Cardiac muscle cell (in vitro differentiated cells and primary cell): ENCODE data around the gene MDN1. TPM values are rescaled to one million over a fixed set of nuclear protein-coding genes. Genes with fewer than 3 reads are reported as not detected.
A peak's percentile ranks its signal among the peaks of the same experiment; 100 is the strongest.

Experiments used
- DNase-seq, 2 donors: peaks; one replicate each; pipeline versions ENCODE4 v3.0.0 to v3.0.0-alpha.2; 2010 to 2017; ENCODE audit warnings: low read depth in 1 of 2, low spot score in 1 of 2
- H3K27ac ChIP-seq: fragments of 200-600 bp; sonication (generic); 2 replicates; pipeline ENCODE4 v1.5.1; 2016
- H3K27me3 ChIP-seq: fragments of 200-600 bp; sonication (generic); 2 replicates; pipeline ENCODE4 v1.6.0; 2016; ENCODE audit warnings: control low read depth
- H3K36me3 ChIP-seq: fragments of 200-600 bp; sonication (generic); 2 replicates; pipeline ENCODE4 v1.5.1; 2016; ENCODE audit warnings: control low read depth
- H3K4me1 ChIP-seq: fragments of 200-600 bp; sonication (generic); 2 replicates; pipeline ENCODE4 v1.8.1; 2017; ENCODE audit warnings: low read depth, mild to moderate bottlenecking, mixed run types
- H3K4me3 ChIP-seq: fragments of 200-600 bp; sonication (generic); 2 replicates; pipeline ENCODE4 v1.5.1; 2016; ENCODE audit warnings: mild to moderate bottlenecking
- H3K9me3 ChIP-seq: fragments of 200-600 bp; sonication (generic); 2 replicates; pipeline ENCODE4 v1.5.1; 2017; ENCODE audit warnings: low read depth, mild to moderate bottlenecking, control low read depth
- CTCF ChIP-seq: IDR thresholded peaks from 2 replicates; pipeline ENCODE4 v1.5.1; 2012; ENCODE audit warnings: low read depth, mild to moderate bottlenecking, low read length
- polyA plus RNA-seq: library from polyadenylated mRNA; unstranded; fragments of >200 nt; fragmentation: Nextera tagmentation; extraction: Ambion mirVana; gene quantifications from 2 replicates; pipeline ENCODE4 v1.2.1, GENCODE V29; 2016
- total RNA-seq: library from RNA; depleted of rRNA; stranded (reverse); fragments of >200 nt; gene quantifications from 2 replicates; pipeline ENCODE4 v1.2.3, GENCODE V29; 2016

The MDN1 gene
- total and polyA plus RNA-seq, 2 experiments from 2014 or later, result 8.6 to 22.2 TPM

DNA sequence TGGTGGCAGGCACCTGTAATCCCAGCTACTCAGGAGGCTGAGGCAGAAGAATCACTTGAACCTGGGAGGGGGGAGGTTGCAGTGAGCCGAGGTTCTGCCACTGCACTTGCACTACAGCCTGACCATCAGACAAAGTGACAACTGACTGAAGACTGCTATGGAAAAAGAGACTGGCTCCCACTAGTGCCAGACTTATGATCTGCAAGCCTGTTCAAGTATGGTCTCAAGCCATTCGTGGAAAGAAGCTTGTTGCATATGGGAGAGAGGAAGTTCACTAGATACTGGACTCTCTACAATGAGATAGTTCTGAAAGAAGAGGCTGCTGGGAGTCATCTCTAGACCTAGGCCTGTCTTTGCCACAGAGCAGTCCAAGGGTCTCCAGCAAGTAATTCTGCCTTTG, 26.7 kb downstream of the MDN1 start:
- peak; percentile 23 to 38 for DNase-seq
- no peaks in the 10 kb centered on the region for H3K9me3 ChIP-seq
- H3K4me3 ChIP-seq, result no peak overlapping the region
- H3K27ac ChIP-seq, result no peak overlapping the region
- H3K4me1 ChIP-seq, result no peaks in the 10 kb centered on the region
- TF ChIP-seq CTCF, result peak; percentile 54
- H3K36me3 ChIP-seq, result peaks cover 13% of the 10 kb centered on the region
- no peaks in the 10 kb centered on the region for H3K27me3 ChIP-seq

GRCh38 chr6:89790403-89790802, 29.2 kb downstream of the MDN1 start:
- H3K4me3 ChIP-seq, result no peak overlapping the region
- no peak for DNase-seq
- H3K27ac ChIP-seq, result no peak overlapping the region
- no peaks in the 10 kb centered on the region for H3K9me3 ChIP-seq
- no peaks in the 10 kb centered on the region for H3K4me1 ChIP-seq
- H3K36me3 ChIP-seq, result peaks cover 21% of the 10 kb centered on the region
- no peaks in the 10 kb centered on the region for H3K27me3 ChIP-seq
- no peak for TF ChIP-seq CTCF

DNA sequence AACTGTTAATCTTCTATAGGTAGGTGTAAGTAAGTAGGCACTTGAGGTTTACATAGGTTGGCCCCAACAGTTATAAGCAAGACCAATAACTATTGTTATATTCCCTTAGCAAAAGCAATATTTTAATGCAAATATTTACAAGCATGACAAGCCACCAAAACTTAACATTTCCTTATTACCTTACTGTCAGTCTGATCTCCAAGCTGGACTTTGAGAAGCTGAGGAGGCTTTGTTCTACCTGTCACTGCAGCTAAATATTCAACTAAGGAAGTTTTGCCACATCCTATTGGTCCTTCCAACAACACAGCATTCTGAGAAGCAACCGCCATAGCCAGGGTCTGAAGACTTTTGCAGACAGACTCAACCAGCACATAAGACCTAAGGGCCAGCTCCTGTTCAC, 29.6 kb downstream of the MDN1 start:
- Histone ChIP-seq H3K4me1 (no peaks in the 10 kb centered on the region), H3K36me3 (peaks cover 25% of the 10 kb centered on the region), H3K9me3 (no peaks in the 10 kb centered on the region), H3K4me3 (no peak overlapping the region), H3K27me3 (no peaks in the 10 kb centered on the region), H3K27ac (no peak overlapping the region)
- no peak for TF ChIP-seq CTCF
- DNase-seq, result no peak

GRCh38 chr6:89787660-89788328, 31.8 kb downstream of the MDN1 start:
- peaks cover 39% of the 10 kb centered on the region for H3K36me3 ChIP-seq
- no peak overlapping the region for H3K4me3 ChIP-seq
- no peaks in the 10 kb centered on the region for H3K4me1 ChIP-seq
- no peak for DNase-seq
- no peaks in the 10 kb centered on the region for H3K9me3 ChIP-seq
- TF ChIP-seq CTCF, result no peak
- H3K27ac ChIP-seq, result no peak overlapping the region
- H3K27me3 ChIP-seq, result no peaks in the 10 kb centered on the region

DNA sequence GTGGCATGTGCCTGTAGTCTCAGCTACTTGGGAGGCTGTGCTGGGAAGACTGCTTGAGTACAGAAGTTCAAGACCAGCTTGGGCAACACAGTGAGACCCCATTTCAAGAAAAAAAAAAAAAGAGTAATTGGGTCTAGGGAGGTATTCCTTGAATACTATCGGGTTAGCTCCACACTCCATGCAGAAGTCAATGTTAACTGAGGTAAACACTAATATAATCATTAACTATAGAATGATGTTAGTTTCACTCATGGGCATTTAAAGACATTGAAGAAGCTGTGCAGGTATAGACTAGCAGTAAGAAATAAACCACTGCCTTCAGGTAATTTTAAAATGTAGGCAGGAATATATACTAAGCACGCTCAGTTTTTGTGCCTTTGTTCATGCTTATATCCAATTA, 32.6 kb downstream of the MDN1 start:
- H3K27me3 ChIP-seq, result no peaks in the 10 kb centered on the region

More for the DNA sequence above, 32.6 kb downstream of the MDN1 start:
- H3K36me3 ChIP-seq, result peaks cover 41% of the 10 kb centered on the region
- H3K9me3 ChIP-seq, result no peaks in the 10 kb centered on the region
- H3K27ac ChIP-seq, result no peak overlapping the region
- no peak for TF ChIP-seq CTCF
- no peak for DNase-seq
- no peaks in the 10 kb centered on the region for H3K4me1 ChIP-seq
- no peak overlapping the region for H3K4me3 ChIP-seq
